GM19239 (cell line): ENCODE data around the gene TMEM129.
"Not testable (repeated sequence)": the region's sequence is repeated elsewhere in the genome, so short reads cannot be mapped to it uniquely, and the experiment has no call there.

ENCODE experiments used
- DNase-seq: peaks from one replicate; pipeline ENCODE4 v3.0.0; 2011; ENCODE audit warnings: low spot score; ENCODE audit not compliant: insufficient read length
- FAIRE-seq: peaks from 2 replicates; lab custom pipeline; 2011; peaks lifted over from hg19 to GRCh38; lab: Jason Lieb, UNC

The TMEM129 gene

GRCh38 chr4:1706358-1706757 is 14.8 kb downstream of the TMEM129 start:
- no peak for DNase-seq

GRCh38 chr4:1705732-1706131 is 15.4 kb downstream of the TMEM129 start:
- FAIRE-seq (no peak), DNase-seq (no peak)

More at GRCh38 chr4:1706358-1706757, 14.8 kb downstream of the TMEM129 start:
- no peak for FAIRE-seq

GRCh38 chr4:1703867-1704266 is 17.3 kb downstream of the TMEM129 start:
- FAIRE-seq (no peak), DNase-seq (no peak)

- FAIRE-seq, DNase-seq: not testable (repeated sequence)
Measured at GRCh38 chr4:1701671-1702070, 19.5 kb downstream of the TMEM129 start.

GRCh38 chr4:1695913-1696312 is 25.2 kb downstream of the TMEM129 start:
- DNase-seq, result no peak
- no peak for FAIRE-seq

GRCh38 chr4:1693131-1693896 is 27.8 kb downstream of the TMEM129 start:
- DNase-seq (peak; percentile 74), FAIRE-seq (peak; percentile 78)

- DNase-seq (no peak), FAIRE-seq (no peak)
Measured at GRCh38 chr4:1691737-1692373, 29.3 kb downstream of the TMEM129 start.

- no peak for FAIRE-seq
Measured at GRCh38 chr4:1690698-1691097, 30.4 kb downstream of the TMEM129 start.

GRCh38 chr4:1686440-1687036 is 34.6 kb downstream of the TMEM129 start:
- no peak for DNase-seq
- FAIRE-seq, result no peak

More at GRCh38 chr4:1690698-1691097, 30.4 kb downstream of the TMEM129 start:
- DNase-seq, result no peak

- DNase-seq (no peak), FAIRE-seq (no peak)
Measured at GRCh38 chr4:1685235-1686150, 35.6 kb downstream of the TMEM129 start.

- FAIRE-seq (no peak), DNase-seq (no peak)
Measured at GRCh38 chr4:1684506-1685234, 36.5 kb downstream of the TMEM129 start.

GRCh38 chr4:1683736-1684505 is 37.2 kb downstream of the TMEM129 start, which contains the start of gene FAM53A:
TSS of gene FAM53A (minus strand) at chr4:1684313. CDS start at chr4:1668741, 15,572 bp downstream.
- peak; percentile 86 for FAIRE-seq

GRCh38 chr4:1683261-1683735 is 37.8 kb downstream of the TMEM129 start:
- peak; percentile 86 for FAIRE-seq
- DNase-seq, result no peak

More at GRCh38 chr4:1683736-1684505, 37.2 kb downstream of the TMEM129 start, which contains the start of gene FAM53A:
- DNase-seq, result peak; percentile 94

GRCh38 chr4:1682860-1683259 is 38.3 kb downstream of the TMEM129 start:
- DNase-seq (no peak), FAIRE-seq (no peak)

- DNase-seq (no peak), FAIRE-seq (no peak)
Measured at GRCh38 chr4:1678244-1678643, 42.9 kb downstream of the TMEM129 start.

GRCh38 chr4:1676605-1677525 is 44.3 kb downstream of the TMEM129 start:
- DNase-seq (no peak), FAIRE-seq (no peak)

GRCh38 chr4:1675802-1676137 is 45.4 kb downstream of the TMEM129 start:
- FAIRE-seq (no peak), DNase-seq (no peak)
